Esophagus (tissue), 2 donors: Measurements from ENCODE around the gene CANX. TPM values are rescaled to one million over a fixed set of nuclear protein-coding genes. Genes with fewer than 3 reads are reported as not detected.
A peak's percentile ranks its signal among the peaks of the same experiment; 100 is the strongest.

Source experiments
- H3K27ac ChIP-seq, 2 donors: one replicate each; pipeline ENCODE4 v1.5.1; 2013; ENCODE audit warnings: low read depth in 2 of 2, mild to moderate bottlenecking in 2 of 2, inconsistent platforms in 1 of 2, low read length in 1 of 2, moderate library complexity in 1 of 2
- H3K27me3 ChIP-seq, 2 donors: one replicate each; pipeline ENCODE4 v1.6.1; 2013; ENCODE audit warnings: low read length in 2 of 2, control low read depth in 1 of 2, mild to moderate bottlenecking in 1 of 2; ENCODE audit not compliant: insufficient read depth in 2 of 2, control insufficient read depth in 1 of 2
- H3K36me3 ChIP-seq, 2 donors: one replicate each; pipeline ENCODE4 v1.6.1; 2013; ENCODE audit warnings: low read length in 1 of 2; ENCODE audit not compliant: control insufficient read depth in 2 of 2, insufficient read depth in 2 of 2
- H3K4me1 ChIP-seq, 2 donors: one replicate each; pipeline ENCODE4 v1.6.1; 2013; ENCODE audit warnings: low read length in 1 of 2; ENCODE audit not compliant: control insufficient read depth in 2 of 2, insufficient read depth in 2 of 2
- H3K4me3 ChIP-seq, 2 donors: one replicate each; pipeline ENCODE4 v1.5.1; 2013; ENCODE audit warnings: low read length in 2 of 2, mild to moderate bottlenecking in 2 of 2, low read depth in 1 of 2, moderate library complexity in 1 of 2
- H3K9me3 ChIP-seq, 2 donors: one replicate each; pipeline ENCODE4 v1.6.1; 2013; ENCODE audit warnings: mild to moderate bottlenecking in 2 of 2, low read depth in 1 of 2, low read length in 1 of 2, moderate library complexity in 1 of 2; ENCODE audit not compliant: control insufficient read depth in 2 of 2, insufficient read depth in 1 of 2
- WGBS, 2 donors: extraction: QIAGEN DNeasy Blood & Tissue Kit; methylation state at CpG; one replicate each; pipeline ENCODE4 v1.1.7; 2013; 5-methylcytosine and 5-hydroxymethylcytosine counted together
- polyA plus RNA-seq, 2 donors: library from polyadenylated mRNA; stranded (reverse); fragments of 200-250 nt; gene quantifications; one replicate each; pipeline ENCODE4 v1.2.3, GENCODE V29; 2013
- donor health status: healthy with polysubstance abuse.
- donor health status: Bipolar disorder and iron deficiency.

CANX gene
- polyA plus RNA-seq, 2 donors = 68.4 to 87.5 TPM

DNA sequence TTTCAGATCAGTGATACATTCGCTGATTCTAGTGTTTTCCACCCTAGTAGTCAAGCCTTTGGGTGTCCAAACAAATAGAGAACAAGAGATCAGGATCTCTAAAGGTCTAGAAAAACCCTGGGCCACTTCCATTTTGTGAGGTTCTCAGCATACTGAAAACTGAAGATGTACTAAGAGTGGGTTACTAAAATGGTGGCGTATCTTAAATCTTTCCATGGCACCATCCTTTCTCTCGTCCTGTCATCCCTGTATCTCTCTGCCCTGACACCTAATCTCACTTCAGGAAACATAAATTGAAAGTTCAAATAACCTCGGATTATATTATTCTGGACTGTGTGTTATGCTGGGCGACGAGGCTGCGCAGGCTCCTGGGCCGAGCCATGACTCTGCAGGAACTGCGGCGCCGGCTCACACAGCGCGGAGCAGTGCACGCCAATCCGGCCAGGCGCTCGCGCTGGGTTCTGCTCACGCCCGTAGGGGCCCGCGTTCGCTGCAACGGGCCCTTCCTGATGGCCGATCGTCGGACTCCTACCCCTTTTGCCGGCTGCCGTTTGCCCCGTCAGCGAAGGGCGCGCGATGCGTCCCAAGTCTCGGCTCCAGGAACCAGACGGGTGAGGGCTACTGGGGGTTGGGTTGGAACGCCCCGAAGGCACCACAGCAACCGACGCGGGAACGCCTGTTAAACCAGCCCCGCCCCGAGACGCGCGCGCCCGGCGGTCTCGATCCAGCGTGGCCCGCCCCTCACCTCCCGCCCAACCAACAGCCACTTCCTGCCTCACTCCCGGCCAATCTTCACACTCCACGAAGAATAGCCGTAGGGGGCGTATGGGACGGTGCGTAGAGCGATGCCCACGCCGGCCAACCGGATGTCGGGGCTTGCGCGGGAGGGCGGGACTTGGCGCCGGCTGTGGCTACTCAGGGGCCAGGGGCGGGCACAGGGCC, 503 bp upstream of the CANX start:
- H3K36me3 ChIP-seq = peaks cover 0 to 4% of the 10 kb centered on the region in 2 donors
- WGBS, 2 donors = 2% methylated on average over 64 to 72 of the region's 72 CpGs
- no peaks in the 10 kb centered on the region for H3K4me1 ChIP-seq

DNA sequence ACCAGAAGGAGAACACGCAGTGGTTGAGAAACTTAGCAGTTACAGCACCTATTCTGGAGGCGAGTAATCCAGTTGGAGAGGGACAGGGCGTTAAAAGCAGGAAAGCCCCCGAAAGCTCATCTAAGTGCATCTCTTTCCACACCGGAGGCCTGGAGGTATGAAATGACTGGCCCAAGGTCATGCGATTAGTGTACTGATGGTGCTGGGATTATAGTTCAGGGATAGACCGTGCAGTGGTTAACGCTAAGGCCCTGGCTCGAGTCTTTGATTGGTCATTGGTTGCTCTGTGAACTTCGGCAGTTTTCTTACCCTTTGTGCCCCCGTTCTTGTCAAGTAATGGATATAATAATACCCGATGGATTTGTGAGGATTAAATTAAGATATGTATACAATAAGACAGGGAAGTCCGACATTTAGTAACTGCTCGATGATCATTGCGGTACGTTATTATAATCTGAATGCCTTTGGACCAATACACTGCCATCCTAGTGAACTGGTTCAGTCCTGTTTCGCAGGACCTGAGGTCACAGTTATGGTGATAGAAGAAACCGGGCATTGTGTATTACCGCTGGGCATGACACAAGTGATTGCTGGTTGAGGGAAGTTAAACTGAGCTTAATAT, 960 bp downstream of the CANX start:
- 1 to 2% methylated on average over 19 of the region's 19 CpGs for WGBS, 2 donors
- H3K9me3 ChIP-seq = no peaks in the 10 kb centered on the region
- no peaks in the 10 kb centered on the region for H3K27me3 ChIP-seq
- no peaks in the 10 kb centered on the region for H3K4me1 ChIP-seq
- peaks cover 0 to 4% of the 10 kb centered on the region in 2 donors for H3K36me3 ChIP-seq
- H3K27ac ChIP-seq = peak overlapping the region; percentile 88 to 98
- peak overlapping the region; percentile 84 to 90 for H3K4me3 ChIP-seq

More for the DNA sequence above, 503 bp upstream of the CANX start:
- Histone ChIP-seq H3K27ac (peak overlapping the region; percentile 98), H3K27me3 (no peaks in the 10 kb centered on the region), H3K9me3 (no peaks in the 10 kb centered on the region), H3K4me3 (peak overlapping the region; percentile 84 to 90)

DNA sequence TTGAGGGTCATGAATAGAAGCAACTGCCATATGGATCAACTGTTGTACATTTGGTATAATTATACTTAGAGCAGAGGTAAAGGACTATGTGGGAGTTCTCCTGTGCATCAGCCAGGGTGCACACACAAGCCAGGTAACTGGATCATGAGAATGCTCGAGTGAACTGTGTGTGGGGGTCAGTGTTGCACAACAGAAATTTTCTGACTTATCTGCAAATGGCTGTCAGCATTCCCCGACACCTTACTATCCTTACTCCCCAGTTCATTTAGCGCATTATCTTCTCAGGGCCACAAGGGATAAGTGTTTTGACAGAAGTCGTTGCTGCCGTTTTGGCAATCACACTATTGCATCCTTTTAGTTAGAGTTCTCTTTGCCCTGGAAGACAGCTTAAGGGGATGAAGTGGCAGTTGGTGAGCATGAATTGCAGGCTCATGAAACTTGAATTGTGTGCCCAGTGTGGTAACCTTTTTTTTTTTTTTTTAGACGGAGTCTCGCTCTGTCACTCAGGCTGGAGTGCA, 1.7 kb downstream of the CANX start:
- Histone ChIP-seq H3K9me3 (no peaks in the 10 kb centered on the region), H3K27me3 (no peaks in the 10 kb centered on the region), H3K27ac (no peak overlapping the region), H3K36me3 (peaks cover 0 to 4% of the 10 kb centered on the region in 2 donors), H3K4me3 (peak overlapping the region in 1 of 2 donors; percentile 84), H3K4me1 (no peaks in the 10 kb centered on the region)
- 43 to 55% methylated on average over 7 of the region's 7 CpGs for WGBS, 2 donors

DNA sequence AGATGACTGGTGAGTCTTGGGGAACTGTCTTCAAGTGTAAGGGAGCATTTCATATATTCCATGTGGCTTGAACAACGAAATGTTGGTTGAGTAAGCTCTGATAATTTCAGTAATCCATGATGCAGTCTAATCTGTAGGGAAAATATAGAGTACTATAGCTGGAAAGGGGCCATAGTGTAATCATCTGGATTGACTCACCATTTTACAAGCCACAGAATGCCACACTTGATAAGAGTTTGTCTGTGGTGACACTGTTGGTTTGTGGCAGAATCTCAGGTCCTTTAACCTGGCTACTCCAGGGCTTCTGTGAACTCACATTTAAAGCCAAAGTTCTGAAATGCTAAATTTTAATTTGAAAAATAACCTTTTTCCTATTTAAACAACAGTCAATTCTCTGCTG, 17.5 kb downstream of the CANX start:
- H3K4me1 ChIP-seq = no peaks in the 10 kb centered on the region
- no peak overlapping the region for H3K4me3 ChIP-seq
- 77 to 90% methylated on average over 1 of the region's 1 CpG for whole genome bisulfite sequencing, 2 donors
- H3K9me3 ChIP-seq = no peaks in the 10 kb centered on the region
- H3K27me3 ChIP-seq = no peaks in the 10 kb centered on the region
- no peak overlapping the region for H3K27ac ChIP-seq
- H3K36me3 ChIP-seq = peaks cover 9 to 14% of the 10 kb centered on the region in 2 donors

DNA sequence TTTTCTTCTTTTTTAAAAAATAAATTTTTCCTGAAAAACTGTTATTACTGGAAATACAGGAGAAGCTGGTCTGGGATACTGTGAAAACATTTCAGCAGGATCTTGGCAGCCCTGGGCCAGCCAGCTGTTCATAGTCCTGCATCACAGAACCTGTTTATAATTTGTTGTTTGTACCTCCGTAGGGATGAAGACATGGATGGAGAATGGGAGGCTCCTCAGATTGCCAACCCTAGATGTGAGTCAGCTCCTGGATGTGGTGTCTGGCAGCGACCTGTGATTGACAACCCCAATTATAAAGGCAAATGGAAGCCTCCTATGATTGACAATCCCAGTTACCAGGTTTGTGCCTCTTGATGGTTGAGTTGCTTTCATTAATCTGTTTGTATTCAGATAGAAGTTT, 21.5 kb downstream of the CANX start:
- no peaks in the 10 kb centered on the region for H3K4me1 ChIP-seq
- H3K9me3 ChIP-seq = no peaks in the 10 kb centered on the region
- 76 to 77% methylated on average over 2 of the region's 2 CpGs for WGBS, 2 donors
- H3K27ac ChIP-seq = no peak overlapping the region
- no peak overlapping the region for H3K4me3 ChIP-seq
- H3K27me3 ChIP-seq = no peaks in the 10 kb centered on the region
- H3K36me3 ChIP-seq = peaks cover 10 to 25% of the 10 kb centered on the region in 2 donors

DNA sequence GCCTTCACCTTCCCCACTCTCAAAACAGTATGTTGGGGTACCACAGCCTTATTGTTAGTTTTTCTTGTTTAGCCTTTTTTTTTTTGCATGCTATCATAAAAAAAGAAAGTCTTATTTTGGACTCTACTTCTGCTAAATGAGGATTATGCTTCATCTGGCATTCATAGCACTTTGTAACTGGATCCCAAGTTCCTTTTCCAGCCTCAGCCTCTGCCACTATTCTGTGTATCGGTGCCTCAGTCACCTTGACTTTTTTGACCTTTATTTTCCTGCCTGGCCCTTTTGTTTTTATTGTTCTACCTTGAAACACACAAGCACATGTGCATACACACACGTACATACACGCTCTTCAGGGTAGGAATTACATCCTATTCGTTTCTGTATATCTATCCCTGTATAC, 25.4 kb downstream of the CANX start:
- Histone ChIP-seq H3K4me1 (no peaks in the 10 kb centered on the region), H3K9me3 (no peaks in the 10 kb centered on the region), H3K36me3 (peaks cover 15 to 27% of the 10 kb centered on the region in 2 donors), H3K27me3 (no peaks in the 10 kb centered on the region), H3K27ac (no peak overlapping the region), H3K4me3 (no peak overlapping the region)
- WGBS, 2 donors = 81 to 88% methylated on average over 4 of the region's 4 CpGs

DNA sequence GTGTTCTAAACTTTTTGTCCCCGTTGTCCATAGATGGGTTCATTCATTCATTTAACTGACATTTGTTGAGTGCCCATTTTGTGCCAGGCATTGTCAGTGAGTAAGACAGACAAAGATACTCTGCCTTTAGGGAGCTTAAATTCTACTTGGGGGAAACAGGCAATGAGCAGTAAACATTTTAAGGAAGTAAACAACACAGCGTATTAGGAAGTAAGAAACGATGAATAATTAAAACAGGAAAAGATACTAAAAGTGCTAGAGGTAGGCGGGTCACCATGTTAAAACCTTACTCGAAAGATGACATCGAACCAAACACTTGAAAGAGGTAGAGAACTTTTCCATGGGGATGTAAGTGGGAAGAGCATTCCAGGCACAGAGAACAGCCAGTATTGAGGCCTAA, 28.3 kb downstream of the CANX start:
- Histone ChIP-seq H3K36me3 (peaks cover 17 to 24% of the 10 kb centered on the region in 2 donors), H3K9me3 (no peaks in the 10 kb centered on the region), H3K27me3 (no peaks in the 10 kb centered on the region), H3K4me3 (no peak overlapping the region), H3K27ac (no peak overlapping the region), H3K4me1 (peaks cover 0 to 3% of the 10 kb centered on the region in 2 donors)
- 88% methylated on average over 6 of the region's 6 CpGs for WGBS, 2 donors

DNA sequence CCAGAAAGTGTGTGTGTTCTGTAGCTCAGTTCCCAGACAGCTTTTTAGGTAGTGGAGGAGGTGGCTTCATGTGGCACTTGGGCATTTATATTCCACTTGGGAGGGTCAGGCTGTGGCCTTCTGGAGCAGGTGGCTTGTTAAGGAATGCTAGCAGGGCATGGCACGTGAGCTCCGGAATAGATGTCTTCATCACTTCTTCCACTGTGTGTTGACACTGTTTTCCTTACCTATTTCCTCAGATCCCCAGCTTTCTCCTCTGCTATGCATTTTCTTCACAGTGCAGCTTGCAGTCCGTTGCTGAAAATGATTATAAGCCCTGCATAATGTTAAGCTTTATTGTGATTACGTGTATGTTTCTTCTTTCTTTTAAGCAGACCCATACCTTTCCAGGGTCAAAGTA, 30.5 kb downstream of the CANX start:
- WGBS, 2 donors = 78 to 83% methylated on average over 4 of the region's 4 CpGs
- Histone ChIP-seq H3K27ac (no peak overlapping the region), H3K27me3 (no peaks in the 10 kb centered on the region), H3K4me1 (peaks cover 0 to 3% of the 10 kb centered on the region in 2 donors), H3K36me3 (peaks cover 15 to 17% of the 10 kb centered on the region in 2 donors), H3K9me3 (no peaks in the 10 kb centered on the region), H3K4me3 (no peak overlapping the region)

DNA sequence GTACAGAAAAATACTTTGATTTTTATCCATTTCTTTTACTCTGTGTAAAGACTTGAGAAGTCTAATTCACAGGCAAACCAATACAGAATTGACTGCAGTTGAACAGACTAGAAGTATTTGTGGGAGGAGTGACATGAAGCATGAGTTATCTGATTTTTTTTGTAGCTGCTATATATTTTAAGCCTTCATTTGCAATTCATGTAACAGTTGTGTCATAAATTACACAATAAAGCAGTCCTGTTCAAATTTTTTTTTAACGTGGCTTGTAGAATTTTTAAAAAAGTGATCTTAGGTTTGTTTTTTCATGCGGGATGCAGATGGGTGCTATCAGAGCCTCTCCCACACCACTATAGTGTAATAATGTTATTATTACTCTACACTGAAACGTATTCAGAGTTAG, 31.0 kb downstream of the CANX start:
- no peaks in the 10 kb centered on the region for H3K27me3 ChIP-seq
- H3K27ac ChIP-seq = no peak overlapping the region
- H3K4me1 ChIP-seq = peaks cover 0 to 5% of the 10 kb centered on the region in 2 donors
- 70 to 75% methylated on average over 3 of the region's 3 CpGs for WGBS, 2 donors
- H3K36me3 ChIP-seq = peaks cover 12 to 14% of the 10 kb centered on the region in 2 donors
- no peaks in the 10 kb centered on the region for H3K9me3 ChIP-seq
- no peak overlapping the region for H3K4me3 ChIP-seq
